Left ventricle myocardium inferior (tissue), 1 donor: ENCODE results near the gene TSSC4. TPM values are rescaled to one million over a fixed set of nuclear protein-coding genes. Genes with fewer than 3 reads are reported as not detected.

Source experiments
- DNase-seq: peaks from one replicate; pipeline ENCODE4 v3.0.0-alpha.2; 2020
- H3K27ac ChIP-seq: fragments of 200-600 bp; replicated peaks from 2 replicates; pipeline ENCODE4 v1.8.0; 2021
- H3K27me3 ChIP-seq: fragments of 200-600 bp; 2 replicates; pipeline ENCODE4 v1.8.0; 2021; ENCODE audit warnings: low read depth
- H3K36me3 ChIP-seq: fragments of 200-600 bp; 2 replicates; pipeline ENCODE4 v1.8.0; 2021
- H3K4me1 ChIP-seq: fragments of 200-600 bp; 2 replicates; pipeline ENCODE4 v1.8.0; 2021
- H3K4me3 ChIP-seq: fragments of 200-600 bp; 2 replicates; pipeline ENCODE4 v1.8.0; 2021; ENCODE audit warnings: mild to moderate bottlenecking, moderate library complexity
- H3K9me3 ChIP-seq: fragments of 200-600 bp; replicated peaks from 2 replicates; pipeline ENCODE4 v1.8.0; 2021
- CTCF ChIP-seq: fragments of 200-600 bp; IDR thresholded peaks from 2 replicates; pipeline ENCODE4 v1.8.0; 2021; ENCODE audit warnings: antibody characterized with exemption, mild to moderate bottlenecking, borderline replicate concordance
- intact Hi-C: fragments of 100-400 bp; cut with micrococcal nuclease; formaldehyde crosslinking; loops from one replicate; pipeline ENCODE4 v1.11.0; 2022
- total RNA-seq: library from RNA; stranded (reverse); fragmentation: NEBNext Ultra II Directional; extraction: Animal tissue kit (Norgen Biotek cat#: 25700); gene quantifications from one replicate; pipeline ENCODE4 v1.2.1, GENCODE V29; 2021
- donor health status: DM: no; HTN: yes; CAD: no; lungs with severe emphysema.

Gene TSSC4
- total RNA-seq, 1 donor from 2014 or later, result 31.7 TPM

- Histone ChIP-seq H3K36me3 (no peaks in the 10 kb centered on the region), H3K9me3 (no peaks in the 10 kb centered on the region), H3K27me3 (no peaks in the 10 kb centered on the region), H3K4me3 (peak overlapping the region; percentile 57), H3K27ac (peak overlapping the region; percentile 99), H3K4me1 (peaks cover 46% of the 10 kb centered on the region)
- intact Hi-C loops, result loop anchor here (10.0 kb wide), 1 partner anchor 60 kb away; no protein-coding TSS in a partner anchor
- no peak for DNase-seq
- no peak for TF ChIP-seq CTCF
Measured at GRCh38 chr11:2374456-2375201, 25.9 kb upstream of the TSSC4 start.

GRCh38 chr11:2375341-2375853, 25.2 kb upstream of the TSSC4 start:
- peak overlapping the region; percentile 57 for H3K4me3 ChIP-seq

GRCh38 chr11:2375964-2376551, 24.5 kb upstream of the TSSC4 start:
- TF ChIP-seq CTCF, result no peak
- Histone ChIP-seq H3K4me1 (peaks cover 60% of the 10 kb centered on the region), H3K36me3 (no peaks in the 10 kb centered on the region), H3K9me3 (no peaks in the 10 kb centered on the region), H3K27me3 (no peaks in the 10 kb centered on the region), H3K27ac (peak overlapping the region; percentile 99), H3K4me3 (no peak overlapping the region)
- no peak for DNase-seq
- intact Hi-C loops, result loop anchor here (10.0 kb wide), 1 partner anchor 61 kb away; no protein-coding TSS in a partner anchor

More at GRCh38 chr11:2375341-2375853, 25.2 kb upstream of the TSSC4 start:
- TF ChIP-seq CTCF, result peak; percentile 43
- Histone ChIP-seq H3K27ac (peak overlapping the region; percentile 99), H3K36me3 (no peaks in the 10 kb centered on the region), H3K27me3 (no peaks in the 10 kb centered on the region), H3K4me1 (peaks cover 53% of the 10 kb centered on the region), H3K9me3 (no peaks in the 10 kb centered on the region)
- peak; percentile 66 for DNase-seq
- intact Hi-C loops, result loop anchor here (10.0 kb wide), 1 partner anchor 61 kb away; no protein-coding TSS in a partner anchor

- peaks cover 66% of the 10 kb centered on the region for H3K4me1 ChIP-seq
- no peak for TF ChIP-seq CTCF
- intact Hi-C loops, result loop anchor here (10.0 kb wide), 1 partner anchor 62 kb away; no protein-coding TSS in a partner anchor
- H3K27ac ChIP-seq, result peak within 1 kb of the TSS; percentile 99
- H3K27me3 ChIP-seq, result no peaks in the 10 kb centered on the region
- DNase-seq, result no peak
- H3K36me3 ChIP-seq, result no peaks in the 10 kb centered on the region
- H3K9me3 ChIP-seq, result no peaks in the 10 kb centered on the region
- peak within 1 kb of the TSS; percentile 100 for H3K4me3 ChIP-seq
Measured at GRCh38 chr11:2376751-2377451, 23.6 kb upstream of the TSSC4 start, which contains the start of gene CD81. CD81 (plus strand) TSS chr11:2377310; CDS start chr11:2377550, 240 bp downstream.
